ENCODE data around the gene INKA1. TPM values are rescaled to one million over a fixed set of nuclear protein-coding genes. Genes with fewer than 3 reads are reported as not detected.
A peak's percentile ranks its signal among the peaks of the same experiment; 100 is the strongest.
"Not testable (repeated sequence)": the region's sequence is repeated elsewhere in the genome, so short reads cannot be mapped to it uniquely, and the experiment has no call there.

The INKA1 gene
- total RNA-seq, 4 donors from 2014 or later = 1.4 to 1.5 TPM; not detected in 2

- no peak for DNase-seq
- H3K9me3 ChIP-seq = no peaks in the 10 kb centered on the region
- TF ChIP-seq POLR2A (IDR thresholded peaks at IDR 0.05) (no peak), EP300 (IDR thresholded peaks at IDR 0.05; ENCODE audit: low read depth) (no peak), POLR2AphosphoS5 (IDR thresholded peaks at IDR 0.05) (no peak), CTCF (IDR thresholded peaks at IDR 0.05) (no peak)
- H3K27ac ChIP-seq = no peak overlapping the region
- no peaks in the 10 kb centered on the region for H3K36me3 ChIP-seq
- in situ Hi-C loops (cut with MboI; ENCODE audit: low pct_ligation_motif_present in 1 of 4, low pct_unique_long_range_greater_than_20kb in 1 of 4, low sequenced_read_pairs in 3 of 4) (no loop called here), intact Hi-C loops (cut with DNase I; ENCODE audit: low total_unique reads) (no loop called here)
- no peaks in the 10 kb centered on the region for H3K27me3 ChIP-seq
- H3K4me3 ChIP-seq = no peak overlapping the region
- peaks cover under 1 to 19% (median 4%) of the 10 kb centered on the region in 4 donors for H3K4me1 ChIP-seq
These were observed 33.1 kb upstream of the INKA1 start for GRCh38 chr3:49769926-49770325.

DNA sequence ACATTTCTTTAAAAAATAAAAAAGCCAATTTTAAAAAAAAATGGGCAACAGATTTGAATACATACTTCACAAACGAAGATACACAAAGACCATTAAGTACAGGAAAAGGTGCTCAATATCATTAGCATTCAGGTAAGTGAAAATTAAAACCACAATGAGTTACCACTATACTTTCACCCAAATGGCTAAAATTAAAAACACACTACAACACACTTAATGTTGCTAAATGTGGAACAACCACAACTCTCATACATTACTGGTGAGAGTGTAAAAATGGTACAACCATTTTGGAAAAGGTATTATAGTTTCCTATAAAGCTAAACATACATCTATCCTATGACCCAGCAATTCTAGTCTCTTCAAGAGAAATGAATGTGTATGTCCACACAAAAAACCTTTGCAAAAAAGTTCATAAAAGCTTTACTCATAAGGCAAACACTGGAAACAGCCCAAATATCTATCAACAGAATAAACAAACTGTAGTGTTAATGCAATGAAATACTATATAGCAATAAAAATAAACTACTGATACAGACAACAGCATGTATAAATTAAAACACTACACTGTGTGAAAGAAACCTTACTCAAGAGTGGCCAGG, 31.6 kb upstream of the INKA1 start:
- H3K27me3 ChIP-seq = no peaks in the 10 kb centered on the region
- TF ChIP-seq EP300 (IDR thresholded peaks at IDR 0.05; ENCODE audit: low read depth) (no peak), POLR2A (IDR thresholded peaks at IDR 0.05) (no peak)
- H3K9me3 ChIP-seq = no peaks in the 10 kb centered on the region
- no peak overlapping the region for H3K4me3 ChIP-seq
- peaks cover 2 to 27% (median 7%) of the 10 kb centered on the region in 4 donors for H3K4me1 ChIP-seq
- no peaks in the 10 kb centered on the region for H3K36me3 ChIP-seq
- in situ Hi-C loops (cut with MboI; ENCODE audit: low pct_ligation_motif_present in 1 of 4, low pct_unique_long_range_greater_than_20kb in 1 of 4, low sequenced_read_pairs in 3 of 4) (no loop called here), intact Hi-C loops (cut with DNase I; ENCODE audit: low total_unique reads) (no loop called here)
- WGBS, 2 donors (ENCODE audit: low coverage in 1 of 2) = 70 to 83% methylated on average over 1 of the region's 1 CpG
- DNase-seq = no peak
- H3K27ac ChIP-seq = no peak overlapping the region

GRCh38 chr3:49772703-49773102, 30.4 kb upstream of the INKA1 start:
- Histone ChIP-seq H3K9me3 (no peaks in the 10 kb centered on the region), H3K4me1 (peaks cover 2 to 27% (median 7%) of the 10 kb centered on the region in 4 donors), H3K36me3 (no peaks in the 10 kb centered on the region), H3K4me3 (no peak overlapping the region), H3K27ac (no peak overlapping the region), H3K27me3 (no peaks in the 10 kb centered on the region)
- TF ChIP-seq CTCF (IDR thresholded peaks at IDR 0.05) (no peak), EP300 (IDR thresholded peaks at IDR 0.05; ENCODE audit: low read depth) (no peak), POLR2A (IDR thresholded peaks at IDR 0.05) (no peak), POLR2AphosphoS5 (IDR thresholded peaks at IDR 0.05) (no peak)
- intact Hi-C loops (cut with DNase I; ENCODE audit: low total_unique reads) (no loop called here), in situ Hi-C loops (cut with MboI; ENCODE audit: low pct_ligation_motif_present in 1 of 4, low pct_unique_long_range_greater_than_20kb in 1 of 4, low sequenced_read_pairs in 3 of 4) (no loop called here)
- DNase-seq = no peak
- 97 to 100% methylated on average over 1 to 2 of the region's 2 CpGs for WGBS, 2 donors (ENCODE audit: low coverage in 1 of 2)

DNA sequence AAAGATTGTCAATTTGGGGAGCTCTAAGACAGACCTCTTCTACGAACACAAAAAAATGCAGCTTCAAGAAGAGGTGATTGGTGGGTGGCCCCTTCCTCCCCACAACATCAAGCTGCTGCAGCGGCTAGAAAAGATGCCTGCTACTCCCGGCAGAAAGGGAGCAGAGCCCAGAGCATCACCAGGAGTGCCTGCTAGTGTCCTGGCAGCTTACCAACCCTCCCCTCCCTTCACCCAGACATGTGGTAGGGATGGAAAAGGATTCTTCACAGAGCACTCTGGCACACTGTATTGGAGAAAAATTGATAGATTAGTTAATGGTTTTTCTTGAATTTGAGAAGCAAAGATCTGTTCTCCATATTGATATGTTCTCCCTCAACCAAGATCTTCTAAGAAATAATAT, 27.5 kb upstream of the INKA1 start:
- intact Hi-C loops (cut with DNase I; ENCODE audit: low total_unique reads) = no loop called here
- DNase-seq = no peak
- no peaks in the 10 kb centered on the region for H3K36me3 ChIP-seq
- 37 to 59% methylated on average over 3 of the region's 3 CpGs for WGBS, 2 donors (ENCODE audit: low coverage in 1 of 2)
- in situ Hi-C loops (cut with MboI; ENCODE audit: low pct_ligation_motif_present in 1 of 4, low pct_unique_long_range_greater_than_20kb in 1 of 4, low sequenced_read_pairs in 3 of 4) = no loop called here
- H3K27ac ChIP-seq = peak overlapping the region in 1 of 4 donors; percentile 27
- no peaks in the 10 kb centered on the region for H3K27me3 ChIP-seq
- no peaks in the 10 kb centered on the region for H3K9me3 ChIP-seq
- peaks cover 5 to 32% (median 10%) of the 10 kb centered on the region in 4 donors for H3K4me1 ChIP-seq
- TF ChIP-seq CTCF (IDR thresholded peaks at IDR 0.05) (no peak), EP300 (IDR thresholded peaks at IDR 0.05; ENCODE audit: low read depth) (no peak), POLR2AphosphoS5 (IDR thresholded peaks at IDR 0.05) (no peak), POLR2A (IDR thresholded peaks at IDR 0.05) (no peak)
- H3K4me3 ChIP-seq = no peak overlapping the region

- H3K27ac ChIP-seq; H3K27me3 ChIP-seq; intact Hi-C loops (cut with DNase I; ENCODE audit: low total_unique reads); in situ Hi-C loops (cut with MboI; ENCODE audit: low pct_ligation_motif_present in 1 of 4, low pct_unique_long_range_greater_than_20kb in 1 of 4, low sequenced_read_pairs in 3 of 4); DNase-seq; H3K9me3 ChIP-seq; H3K36me3 ChIP-seq; H3K4me3 ChIP-seq: not testable (repeated sequence)
- H3K4me1 ChIP-seq = peaks cover 6 to 38% (median 15%) of the 10 kb centered on the region in 4 donors
- WGBS, 2 donors (ENCODE audit: low coverage in 1 of 2) = 89 to 92% methylated on average over 7 to 8 of the region's 8 CpGs
These were observed 27.0 kb upstream of the INKA1 start for GRCh38 chr3:49776101-49776500.
